CD4-positive, alpha-beta T cell treated with Interleukin-12 subunit alpha and Interleukin-12 subunit beta, for 1 hour (primary cell): ENCODE results near the gene COL24A1.
A peak's percentile ranks its signal among the peaks of the same experiment; 100 is the strongest.
"Not testable (repeated sequence)": the region's sequence is repeated elsewhere in the genome, so short reads cannot be mapped to it uniquely, and the experiment has no call there.

Source experiments
- DNase-seq: peaks from one replicate; pipeline ENCODE4 v3.0.0-alpha.2; 2020

The COL24A1 gene

DNA sequence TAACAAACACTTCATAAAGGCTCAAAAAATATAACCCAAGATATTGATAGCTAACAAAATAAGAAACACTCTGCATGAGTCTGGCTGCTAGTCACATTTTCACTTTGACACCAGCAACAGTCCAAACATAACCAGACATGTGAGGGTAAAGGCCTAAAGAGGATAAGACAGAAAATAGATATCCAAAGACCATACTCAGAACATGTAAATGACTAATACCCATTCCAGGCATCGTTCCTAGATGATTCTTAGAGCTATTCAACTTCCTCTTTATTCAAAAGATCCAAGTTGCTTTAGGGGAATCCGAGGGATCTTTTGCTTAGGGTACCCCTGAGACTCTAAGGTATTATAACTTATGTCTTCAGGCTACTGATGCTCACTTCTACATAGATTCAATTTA is 5.1 kb downstream of the COL24A1 start:
- DNase-seq, result no peak

DNA sequence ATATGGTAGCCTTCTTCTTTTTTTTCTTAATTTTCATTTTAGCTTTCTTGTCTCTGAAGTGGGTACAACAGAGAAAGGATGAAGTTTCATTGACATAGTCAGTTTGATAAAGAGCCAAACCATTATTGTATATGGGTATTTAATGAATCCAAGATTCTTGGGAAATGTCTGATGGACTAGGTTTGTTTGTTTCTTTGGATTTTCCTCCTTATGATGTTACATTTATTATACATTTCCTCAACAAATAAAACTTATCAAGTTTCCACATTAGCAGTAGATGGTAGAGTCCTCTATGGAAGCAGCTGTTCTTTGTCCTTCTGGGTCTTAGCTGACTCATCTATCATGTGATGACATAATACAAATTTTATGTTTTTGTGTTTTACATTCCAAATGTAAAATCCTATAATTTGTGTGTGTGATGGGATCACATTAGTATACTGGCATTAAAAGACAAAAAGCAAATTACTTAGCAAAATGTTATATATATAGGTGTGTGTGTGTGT is 6.0 kb downstream of the COL24A1 start:
- DNase-seq, result no peak

DNA sequence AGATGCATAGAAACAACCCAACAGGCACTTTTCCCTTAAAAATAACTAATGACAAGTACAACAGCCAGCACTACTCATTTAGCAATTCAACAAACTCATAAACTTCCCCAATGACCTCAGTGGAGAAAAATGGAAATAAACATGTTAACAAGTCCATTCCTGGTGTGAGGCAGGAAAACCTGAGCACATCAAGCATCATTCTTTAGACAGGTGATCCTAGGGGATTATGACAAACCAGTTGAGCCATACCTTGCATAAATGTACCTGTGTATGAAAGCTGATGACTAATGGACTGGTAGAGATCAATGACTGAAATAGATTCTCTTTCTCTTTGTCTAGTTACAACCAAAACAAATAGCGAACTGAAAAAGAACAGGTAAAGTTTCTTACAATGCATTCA is 7.0 kb downstream of the COL24A1 start:
- DNase-seq, result no peak

DNA sequence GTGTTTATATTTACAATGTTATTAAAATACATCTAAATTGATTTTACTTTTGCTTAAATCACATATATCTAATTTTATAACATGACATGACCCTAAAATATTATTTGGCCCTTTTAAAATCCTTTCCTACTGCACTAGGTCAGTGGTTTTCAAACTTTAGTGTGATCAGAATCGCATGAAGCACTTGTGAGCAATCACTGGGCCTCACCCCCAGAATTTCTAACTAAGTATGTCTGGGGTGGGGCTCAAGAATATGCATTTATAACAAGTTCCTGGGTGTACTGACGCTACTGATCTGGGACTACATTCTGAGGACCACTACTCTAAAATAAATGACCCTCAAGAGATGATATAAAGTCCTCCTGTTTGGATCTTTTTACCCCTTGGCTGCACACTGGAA is 8.8 kb downstream of the COL24A1 start:
- DNase-seq, result no peak

DNA sequence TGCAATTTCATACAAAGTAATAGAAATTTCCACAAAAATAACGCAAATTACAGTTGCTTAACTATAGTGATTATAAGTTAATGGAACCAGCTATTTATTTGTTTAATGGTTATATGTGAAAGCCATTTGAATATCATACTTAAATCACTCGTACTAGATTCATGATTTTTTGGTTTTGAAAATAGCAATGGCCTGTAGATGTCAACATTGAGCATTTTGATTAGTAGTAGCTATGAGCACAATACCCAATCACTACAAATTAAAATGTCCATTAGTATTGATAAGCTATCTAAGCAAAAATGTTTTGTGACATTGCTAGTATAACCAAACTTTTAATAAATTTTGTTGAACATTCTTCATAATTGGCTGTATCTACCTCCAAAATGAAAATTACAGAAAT is 10.0 kb downstream of the COL24A1 start:
- no peak for DNase-seq

DNA sequence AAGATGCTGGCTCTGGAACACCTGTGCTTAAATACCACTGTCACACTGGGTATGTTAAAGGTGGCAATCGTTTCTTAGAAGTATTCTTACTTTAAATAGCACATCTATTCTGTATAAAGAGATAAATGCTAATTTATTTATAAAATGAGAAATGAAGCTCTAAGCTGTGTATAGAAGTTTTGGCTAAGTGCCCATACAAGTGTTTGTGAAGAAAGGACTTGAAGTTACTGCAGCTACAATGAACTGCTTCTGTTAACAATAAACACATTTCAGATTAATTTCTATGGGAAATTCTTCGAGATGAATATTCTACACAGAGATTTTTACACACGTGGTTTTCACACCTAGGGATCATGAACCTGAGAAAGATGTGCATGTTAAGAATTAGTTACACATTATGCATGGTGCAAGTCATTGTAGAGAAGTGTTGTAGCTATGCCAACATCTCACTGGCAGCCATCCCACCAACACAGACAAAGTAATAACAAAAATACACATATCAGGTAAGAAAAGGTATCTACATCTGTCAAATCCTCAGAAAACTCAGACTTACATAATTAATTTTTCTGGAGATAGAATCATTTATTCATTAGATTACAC is 16.2 kb downstream of the COL24A1 start:
- no peak for DNase-seq

DNA sequence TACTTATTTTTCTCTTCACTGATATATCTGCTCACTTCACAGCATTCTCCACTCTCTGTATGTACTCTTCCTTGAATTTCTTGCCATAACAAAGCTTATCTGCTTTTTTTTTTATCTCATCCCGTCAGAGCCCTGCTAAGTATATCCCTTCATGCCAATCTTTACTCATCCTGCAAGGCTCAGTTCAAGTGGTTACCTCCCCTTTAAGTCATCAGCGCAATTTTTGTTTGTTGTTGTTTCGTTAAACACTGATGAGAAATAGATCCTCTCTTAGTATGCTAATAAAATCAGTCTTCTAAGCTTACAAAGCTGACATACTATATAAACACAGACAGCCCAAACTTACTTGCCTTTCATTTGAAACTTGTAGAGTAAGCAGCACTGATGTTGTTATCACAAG is 17.8 kb downstream of the COL24A1 start:
- no peak for DNase-seq

GRCh38 chr1:86137436-86137835 is 19.1 kb downstream of the COL24A1 start:
- DNase-seq, result peak; percentile 12

- no peak for DNase-seq
These were observed 37.3 kb downstream of the COL24A1 start for GRCh38 chr1:86119214-86119764.

DNA sequence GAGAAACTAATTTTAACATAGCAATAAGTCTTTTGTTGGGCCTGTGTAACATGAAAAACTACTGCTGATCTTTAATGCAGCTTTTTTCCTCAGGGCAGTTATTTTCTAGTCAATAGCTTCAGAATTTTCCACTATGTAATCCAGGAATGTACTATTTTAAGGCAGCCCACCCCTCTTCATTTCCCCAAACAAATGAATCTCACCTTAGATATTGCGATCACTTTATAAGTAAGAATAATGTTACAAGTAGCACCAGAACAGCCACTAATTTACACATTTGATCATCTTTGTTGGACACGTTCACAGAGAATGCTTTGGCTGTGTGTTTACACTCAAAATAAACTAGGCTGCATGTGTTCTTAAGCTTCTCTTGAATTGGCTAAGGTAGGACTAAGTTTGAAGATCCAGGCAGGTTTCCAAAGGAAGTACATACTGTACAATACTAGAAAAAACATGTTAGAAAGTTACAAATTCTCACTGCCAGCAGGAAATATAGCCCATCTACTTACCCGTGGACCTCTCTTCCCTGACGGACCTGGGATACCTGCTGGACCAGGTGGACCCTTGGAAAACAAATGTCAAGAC is 41.7 kb downstream of the COL24A1 start:
- no peak for DNase-seq

- no peak for DNase-seq
These were observed 42.3 kb downstream of the COL24A1 start for GRCh38 chr1:86114236-86114635.

- DNase-seq, result not testable (repeated sequence)
These were observed 45.0 kb downstream of the COL24A1 start for GRCh38 chr1:86111590-86111989.

GRCh38 chr1:86110451-86111129 is 46.0 kb downstream of the COL24A1 start:
- DNase-seq, result no peak

- DNase-seq, result no peak
These were observed 51.1 kb downstream of the COL24A1 start for GRCh38 chr1:86105533-86105866.

DNA sequence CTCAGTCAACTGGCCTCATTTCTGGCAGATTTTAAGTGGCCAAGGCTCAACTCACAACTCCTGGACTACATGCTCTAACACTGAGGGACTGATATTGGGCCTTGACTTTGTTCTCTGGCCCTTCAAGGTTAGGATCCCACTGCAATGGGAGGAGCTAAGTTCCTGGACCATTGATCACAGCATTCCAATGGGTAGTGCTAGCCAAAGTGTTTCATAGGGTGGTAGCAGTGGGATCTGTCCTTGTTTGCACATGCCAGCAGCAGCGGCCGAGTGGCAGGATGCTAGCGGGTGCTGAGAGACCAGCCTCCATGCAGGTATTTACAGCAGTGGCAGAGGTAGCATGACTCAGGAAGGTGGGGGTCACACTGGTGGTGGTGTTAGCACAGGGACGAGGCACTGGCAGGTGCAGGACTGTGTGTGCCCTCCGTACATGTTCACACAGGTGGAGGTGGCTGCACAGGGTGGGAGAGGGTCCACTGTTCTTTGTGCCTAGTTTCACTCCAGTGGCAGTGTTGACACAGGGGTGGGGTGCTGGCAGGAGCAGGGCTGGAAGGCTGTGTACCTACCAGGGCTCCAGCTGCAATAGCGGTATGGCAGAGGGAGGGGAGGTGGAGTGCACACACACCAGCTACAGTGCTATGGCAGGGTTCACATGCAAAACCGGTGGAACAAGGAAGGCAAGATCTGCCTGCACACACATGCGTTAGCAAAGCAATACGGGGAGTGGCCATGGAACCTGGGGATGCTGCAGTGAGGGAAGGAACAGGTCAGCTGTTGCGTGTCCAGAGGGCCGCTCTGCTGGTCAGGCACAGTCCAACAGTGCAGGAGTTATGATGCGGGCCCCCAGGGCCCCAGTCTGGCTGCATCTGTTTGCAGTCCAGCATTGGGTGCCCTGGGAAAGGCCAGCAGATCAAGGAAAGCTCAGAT is 51.7 kb downstream of the COL24A1 start:
- DNase-seq, result no peak

GRCh38 chr1:86101616-86102015 is 55.0 kb downstream of the COL24A1 start:
- no peak for DNase-seq

DNA sequence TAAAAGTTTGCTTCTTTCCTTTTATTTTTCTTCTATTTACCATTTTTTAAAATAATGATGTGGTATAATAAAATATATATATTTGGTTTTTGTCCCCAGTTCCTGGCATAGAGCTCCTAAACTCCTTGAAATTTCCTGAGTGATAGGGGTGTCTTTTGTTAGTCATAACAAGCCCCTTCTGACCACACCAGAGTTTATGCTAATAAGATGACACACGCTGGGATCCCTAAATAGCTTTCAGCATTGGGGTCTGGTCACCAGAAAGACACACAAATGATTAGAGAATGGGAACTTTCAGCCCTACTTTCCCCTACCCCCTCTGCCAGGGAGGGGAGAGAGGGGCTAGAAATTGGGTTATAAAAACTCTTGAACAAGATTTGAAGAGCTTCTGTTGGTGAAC is 56.2 kb downstream of the COL24A1 start:
- DNase-seq, result no peak

DNA sequence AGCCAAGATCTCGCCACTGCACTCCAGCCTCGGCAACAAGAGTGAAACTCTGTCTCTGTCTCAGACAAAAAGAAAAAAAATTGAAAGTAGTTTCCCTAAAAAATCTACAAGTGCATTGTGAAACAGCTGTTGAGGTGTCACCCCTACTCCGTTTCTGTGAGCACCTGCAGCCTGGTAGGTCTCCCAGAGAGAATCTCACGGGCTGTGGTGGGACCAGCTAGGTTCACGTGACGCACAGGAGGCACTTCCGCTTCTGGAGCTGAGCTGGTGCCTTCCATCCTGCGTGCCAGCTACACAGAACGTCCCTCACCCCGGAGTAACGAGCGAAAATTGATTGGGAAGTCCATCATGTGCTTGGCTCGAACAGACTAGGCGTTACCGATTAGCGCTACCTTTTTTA is 66.8 kb downstream of the COL24A1 start:
- no peak for DNase-seq

GRCh38 chr1:86085741-86086409 is 70.7 kb downstream of the COL24A1 start:
- DNase-seq, result no peak

DNA sequence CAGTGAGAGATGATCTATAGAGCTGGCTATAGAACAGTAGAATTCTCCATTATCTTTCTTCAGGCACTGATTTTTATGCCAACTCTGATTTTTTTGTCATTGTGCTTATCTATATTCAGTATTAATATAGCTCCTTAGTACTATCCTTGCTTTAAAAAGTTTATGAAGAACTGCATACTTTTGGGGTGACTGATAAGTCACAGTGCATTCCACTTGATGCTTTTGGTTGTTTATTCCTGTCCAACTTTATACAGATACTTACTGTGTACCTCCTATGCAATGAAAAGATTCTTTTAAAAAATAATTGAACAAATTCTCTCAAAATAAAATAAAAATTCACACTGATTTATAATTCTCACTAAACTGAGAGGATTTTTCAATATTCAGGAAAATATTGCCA is 71.6 kb downstream of the COL24A1 start:
- no peak for DNase-seq

GRCh38 chr1:86082183-86082582 is 74.4 kb downstream of the COL24A1 start:
- no peak for DNase-seq

GRCh38 chr1:86072474-86072873 is 84.1 kb downstream of the COL24A1 start:
- DNase-seq, result not testable (repeated sequence)

DNA sequence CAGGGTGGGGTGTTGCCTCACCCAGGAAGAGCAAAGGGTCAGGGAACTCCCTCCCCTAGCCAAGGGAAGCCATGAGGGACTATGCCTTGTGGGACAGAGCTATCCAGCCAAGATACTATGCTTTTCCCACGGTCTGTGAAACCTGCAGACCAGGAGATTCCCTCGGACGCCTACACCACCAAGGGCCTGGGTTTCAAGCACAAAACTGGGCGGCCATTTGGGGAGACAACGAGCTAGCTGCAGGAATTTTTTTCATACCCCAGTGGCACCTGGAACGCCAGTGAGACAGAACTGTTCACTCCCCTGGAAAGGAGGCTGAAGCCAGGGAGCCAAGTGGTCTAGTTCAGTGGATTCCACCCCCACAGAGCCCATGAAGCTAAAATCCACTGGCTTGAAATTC is 84.7 kb downstream of the COL24A1 start:
- DNase-seq, result not testable (repeated sequence)
